Stimulated activated CD4-positive, alpha-beta T cell treated with anti-CD3 and anti-CD28 coated beads, Interleukin-15, amount 100 ng/mL, for 1 hour (primary cell): ENCODE results near the gene RNF214.
"Not testable (repeated sequence)": the region's sequence is repeated elsewhere in the genome, so short reads cannot be mapped to it uniquely, and the experiment has no call there.

Source experiments
- DNase-seq, 2 donors: peaks; one replicate each; pipeline ENCODE4 v3.0.0-alpha.2; 2020; ENCODE audit warnings: low read depth in 1 of 2, low spot score in 1 of 2

RNF214 gene

DNA sequence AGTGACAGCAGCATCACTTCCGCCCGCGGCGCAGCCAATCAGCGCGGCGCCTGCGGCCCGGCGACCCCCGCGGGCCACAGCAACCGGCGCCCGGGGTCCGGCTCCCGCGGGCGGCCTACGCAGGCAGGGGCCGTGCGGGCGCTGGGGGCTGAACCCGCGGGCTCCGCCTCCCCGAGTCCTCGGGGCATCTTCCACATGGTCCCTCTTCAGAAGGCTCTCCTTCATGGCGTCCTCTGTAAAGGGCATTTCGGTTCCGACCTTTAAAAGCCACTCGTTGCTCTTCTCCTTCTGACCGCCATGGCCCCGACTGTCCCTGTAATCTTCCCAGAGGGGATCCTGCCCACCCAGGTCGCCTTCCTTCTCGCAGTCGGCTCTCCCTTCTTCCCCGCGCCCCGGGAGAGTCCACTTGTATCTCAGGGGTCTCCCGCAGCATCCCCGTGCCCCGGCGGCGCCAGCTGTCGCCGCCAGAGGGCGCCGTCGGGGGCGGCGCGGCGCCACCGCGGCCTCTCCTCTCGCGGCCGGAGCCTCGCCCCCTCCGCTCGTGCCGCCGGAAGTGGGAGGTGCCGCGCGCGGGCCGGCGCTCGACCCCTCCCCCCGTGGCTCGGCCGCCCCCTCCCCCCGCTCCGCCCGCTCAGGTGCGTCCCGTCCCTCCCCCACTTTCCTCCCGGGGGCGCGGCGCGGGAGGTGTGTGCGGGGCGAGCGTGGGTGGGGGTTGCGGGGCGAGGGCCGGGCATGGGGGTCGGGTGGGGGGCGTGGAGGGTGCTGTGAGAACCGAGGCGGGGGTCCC is at the start of gene RNF214:
RNF214 (plus strand) TSS at position 580 of the 787 bp plus-strand sequence. CDS start 1,602 bp downstream, outside the sequence.
- DNase-seq = peak; percentile 68 to 73

DNA sequence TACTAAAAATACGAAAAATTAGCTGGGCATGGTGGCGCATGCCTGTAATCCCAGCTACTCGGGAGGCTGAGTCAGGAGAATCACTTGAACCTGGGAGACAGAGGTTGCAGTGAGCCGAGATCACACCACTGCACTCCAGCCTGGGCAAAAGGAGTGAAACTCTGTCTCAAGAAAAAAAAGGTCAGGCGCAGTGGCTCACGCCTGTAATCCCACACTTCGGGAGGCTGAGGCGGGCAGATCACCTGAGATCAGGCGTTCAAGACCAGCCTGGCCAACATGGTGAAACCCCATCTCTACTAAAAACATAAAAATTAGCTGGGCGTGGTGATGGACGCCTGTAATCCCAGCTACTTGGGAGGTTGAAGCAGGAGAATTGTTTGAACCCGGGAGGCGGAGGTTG is 49.3 kb upstream of the RNF214 start:
- not testable (repeated sequence) for DNase-seq

DNA sequence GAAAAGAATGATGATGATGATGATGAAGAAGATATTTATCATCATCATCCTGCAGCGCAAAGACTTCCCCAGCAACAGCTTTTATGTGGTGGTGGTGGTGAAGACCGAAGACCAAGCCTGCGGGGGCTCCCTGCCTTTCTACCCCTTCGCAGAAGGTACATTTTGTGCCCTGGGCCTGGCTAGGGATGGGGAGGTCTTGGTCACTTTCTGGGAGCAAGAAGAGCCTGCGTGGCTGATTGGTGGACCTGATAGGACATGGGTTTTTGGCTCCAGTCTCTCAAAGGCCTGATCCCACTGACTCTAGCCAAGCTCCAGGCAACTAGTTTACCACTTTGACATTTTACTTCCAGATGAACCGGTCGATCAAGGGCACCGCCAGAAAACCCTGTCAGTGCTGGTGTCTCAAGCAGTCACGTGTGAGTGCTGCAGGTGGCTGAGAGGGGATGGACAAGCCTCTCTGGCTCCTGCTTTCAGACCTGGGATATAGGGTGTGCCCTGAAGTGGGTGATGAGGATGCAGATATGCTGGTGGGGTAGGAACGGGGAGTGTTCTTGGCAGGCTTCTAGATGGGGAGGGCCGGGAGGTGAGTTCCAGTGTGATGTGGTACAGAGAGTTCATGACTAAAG is 48.6 kb upstream of the RNF214 start:
- DNase-seq = no peak

DNA sequence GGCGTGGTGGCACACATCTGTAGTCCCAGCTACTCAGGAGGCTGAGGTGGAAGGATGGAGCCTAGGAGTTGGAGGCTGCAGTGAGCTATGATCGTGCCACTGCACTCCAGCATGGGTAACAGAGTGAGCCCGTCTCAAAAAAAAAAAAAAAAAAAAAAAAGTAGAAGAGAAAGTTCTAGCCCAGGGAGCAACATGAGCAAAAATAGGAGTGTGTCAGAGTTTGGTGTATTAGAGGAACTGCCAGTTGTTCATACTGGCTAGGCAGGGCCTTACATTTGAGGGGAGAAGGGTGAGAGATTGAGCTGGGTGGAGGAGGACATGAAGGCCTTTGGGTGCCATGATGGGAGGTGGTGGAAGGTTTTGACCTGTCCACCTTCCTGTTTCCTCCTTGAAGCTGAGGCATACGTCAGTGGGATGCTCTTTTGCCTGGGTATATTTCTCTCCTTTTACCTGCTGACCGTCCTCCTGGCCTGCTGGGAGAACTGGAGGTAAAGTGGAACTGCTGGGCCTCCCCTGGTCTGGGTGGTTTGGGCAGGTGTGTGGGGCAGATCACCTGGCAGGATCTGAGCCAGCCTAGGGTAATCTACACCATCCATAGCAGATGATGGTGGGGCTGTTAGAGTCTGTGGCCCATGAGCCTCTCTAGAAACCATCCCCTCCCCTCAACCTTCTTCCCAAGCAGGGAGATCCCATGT is 46.6 kb upstream of the RNF214 start:
- DNase-seq = no peak

DNA sequence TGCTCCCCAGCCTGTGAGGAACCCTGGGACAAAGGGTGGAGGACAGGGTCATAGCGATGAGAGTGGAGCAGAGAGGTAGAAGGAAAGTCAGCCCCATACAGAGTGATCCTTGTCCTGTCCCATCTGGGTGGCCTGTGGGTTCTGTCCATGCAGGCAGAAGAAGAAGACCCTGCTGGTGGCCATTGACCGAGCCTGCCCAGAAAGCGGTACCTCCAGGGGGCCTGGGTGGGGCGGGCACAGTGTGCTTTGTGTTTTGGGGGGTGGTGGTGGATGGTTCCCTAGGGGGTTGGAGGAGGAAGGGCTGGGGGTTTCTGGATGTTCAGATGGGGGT is 46.1 kb upstream of the RNF214 start:
- DNase-seq = no peak

DNA sequence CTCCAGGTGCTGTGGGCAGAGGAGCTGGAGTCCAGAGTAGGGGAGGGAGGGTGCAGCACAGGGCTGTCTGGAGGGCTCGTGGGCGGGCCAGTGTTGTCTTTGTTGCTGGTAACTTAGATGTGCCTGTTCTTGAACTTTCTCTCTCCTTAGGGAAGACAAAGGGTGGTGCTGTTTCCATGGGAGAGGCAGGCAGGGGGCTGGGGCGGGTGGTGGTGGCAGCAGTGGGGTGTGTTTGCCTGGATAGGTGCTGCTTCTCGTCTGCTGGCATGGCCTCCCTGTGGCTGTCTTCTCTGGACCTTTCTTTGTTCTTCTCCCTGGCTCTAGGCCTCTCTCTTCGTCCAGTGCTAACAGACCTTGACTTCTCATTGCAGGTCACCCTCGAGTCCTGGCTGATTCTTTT is 45.5 kb upstream of the RNF214 start:
- no peak for DNase-seq

DNA sequence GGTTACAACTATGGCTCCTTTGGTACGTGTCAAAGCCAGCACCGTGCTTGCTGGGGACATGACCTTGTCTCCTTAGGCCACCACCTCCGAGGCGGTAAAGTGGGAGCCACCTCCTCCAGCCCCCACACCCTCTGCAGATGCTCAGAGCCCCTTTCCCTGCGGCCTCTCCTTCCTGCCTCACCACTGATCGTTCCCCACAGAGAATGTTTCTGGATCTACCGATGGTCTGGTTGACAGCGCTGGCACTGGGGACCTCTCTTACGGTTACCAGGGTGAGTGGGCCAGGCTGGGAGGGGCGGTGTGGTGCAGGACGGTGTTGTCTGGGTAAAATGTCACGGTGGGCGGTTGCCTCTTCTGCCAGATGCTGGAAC is 45.1 kb upstream of the RNF214 start:
- no peak for DNase-seq

DNA sequence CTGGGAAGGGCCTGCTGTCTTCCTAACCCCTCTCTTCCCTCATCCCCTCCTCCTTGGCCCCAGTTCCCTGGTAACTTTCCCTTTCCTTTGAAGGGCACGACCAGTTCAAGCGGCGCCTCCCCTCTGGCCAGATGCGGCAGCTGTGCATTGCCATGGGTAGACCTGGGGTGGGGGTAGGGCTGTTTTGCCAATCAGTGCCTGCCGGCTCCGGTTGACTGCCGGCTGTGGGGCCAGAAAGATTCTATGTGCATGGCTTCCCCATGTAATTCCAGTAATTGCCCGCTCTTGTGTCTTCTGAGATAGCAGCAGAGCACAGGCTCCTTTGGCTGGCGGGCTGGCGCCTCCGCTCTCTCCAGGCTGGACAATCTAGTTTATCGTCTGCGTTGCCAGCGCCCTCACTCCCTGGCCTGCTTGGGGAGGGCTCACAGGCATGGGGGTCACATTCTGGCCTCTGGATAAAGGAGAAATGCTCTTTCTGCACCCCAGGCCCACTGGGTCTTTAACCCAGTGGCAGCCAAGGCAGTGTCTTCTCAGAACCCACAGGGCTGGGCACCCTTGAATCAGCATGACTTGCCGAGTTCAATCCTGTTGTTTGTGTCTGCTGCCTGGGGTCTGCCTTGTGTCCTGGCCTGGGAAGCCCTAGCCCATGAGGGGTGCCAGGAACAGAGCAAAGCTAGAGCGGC is 44.5 kb upstream of the RNF214 start:
- no peak for DNase-seq

DNA sequence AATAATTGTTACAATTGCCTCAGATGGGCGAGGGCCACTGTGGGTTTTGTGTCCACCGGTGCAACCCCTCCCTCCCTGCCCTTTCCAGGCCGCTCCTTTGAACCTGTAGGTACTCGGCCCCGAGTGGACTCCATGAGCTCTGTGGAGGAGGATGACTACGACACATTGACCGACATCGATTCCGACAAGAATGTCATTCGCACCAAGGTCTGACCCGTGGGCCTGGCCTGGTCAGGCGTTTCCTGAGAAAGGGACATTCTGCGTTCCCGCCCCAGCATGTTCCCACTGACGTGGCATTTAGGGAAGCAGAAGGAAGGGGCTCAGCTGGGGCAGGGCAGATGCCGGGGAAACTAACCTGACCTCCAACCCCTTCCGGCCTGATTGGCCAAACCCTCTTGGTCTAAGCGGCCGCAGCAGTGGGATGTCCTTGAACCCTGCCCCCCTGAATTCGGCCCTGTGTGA is 43.8 kb upstream of the RNF214 start:
- DNase-seq = no peak

DNA sequence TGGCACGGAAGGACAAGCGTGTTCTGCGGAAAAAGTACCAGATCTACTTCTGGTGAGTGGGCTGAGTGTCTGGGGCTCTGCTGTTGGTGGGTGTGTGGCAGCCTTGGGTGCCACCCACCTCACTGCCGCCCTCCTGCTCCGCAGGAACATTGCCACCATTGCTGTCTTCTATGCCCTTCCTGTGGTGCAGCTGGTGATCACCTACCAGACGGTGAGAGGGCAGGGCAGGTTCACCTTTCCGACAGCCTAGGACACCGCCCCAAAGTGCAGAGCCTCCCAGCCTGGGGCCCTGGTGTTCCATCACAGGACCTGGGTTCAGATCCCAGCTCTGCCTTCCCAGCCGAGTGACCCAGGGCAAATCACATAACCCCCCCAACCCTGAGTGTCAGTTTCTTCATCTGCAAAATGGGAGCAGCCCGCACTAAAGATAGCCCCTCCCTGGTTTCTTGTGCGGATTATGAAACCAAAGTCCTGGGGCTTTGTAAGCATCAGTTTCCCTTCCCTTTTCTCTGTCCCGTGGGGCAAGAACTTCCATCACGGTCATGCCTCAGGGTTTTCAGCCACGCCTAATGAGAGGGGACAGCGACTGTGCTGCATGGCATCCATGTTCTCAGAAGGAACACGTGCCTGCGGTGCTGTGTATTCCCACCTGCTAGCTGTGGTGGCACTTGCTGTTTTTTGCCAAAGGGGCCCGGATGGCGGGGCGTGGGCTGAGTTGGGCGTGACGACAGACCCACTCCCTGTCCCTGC is 43.1 kb upstream of the RNF214 start:
- DNase-seq = no peak

DNA sequence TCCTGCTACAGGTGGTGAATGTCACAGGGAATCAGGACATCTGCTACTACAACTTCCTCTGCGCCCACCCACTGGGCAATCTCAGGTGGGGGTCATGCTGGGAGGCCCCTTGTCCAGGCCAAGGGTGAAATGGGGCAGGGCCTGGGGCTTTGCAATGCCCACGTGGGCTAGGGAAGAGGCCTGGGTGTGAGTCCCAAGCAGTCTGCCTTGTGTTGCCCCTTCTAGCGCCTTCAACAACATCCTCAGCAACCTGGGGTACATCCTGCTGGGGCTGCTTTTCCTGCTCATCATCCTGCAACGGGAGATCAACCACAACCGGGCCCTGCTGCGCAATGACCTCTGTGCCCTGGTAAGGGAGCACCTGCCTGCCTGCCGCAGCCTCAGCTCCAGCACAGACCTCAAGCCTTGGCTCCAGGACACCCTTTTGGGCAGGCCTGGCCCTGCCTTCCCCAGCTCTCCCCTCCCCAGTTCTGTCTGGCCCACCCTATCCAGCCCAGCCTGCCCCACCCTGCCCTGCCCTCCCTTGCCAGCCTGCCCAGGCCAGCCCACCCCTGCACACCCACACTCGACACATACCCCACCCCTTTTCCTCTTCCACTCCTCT is 42.4 kb upstream of the RNF214 start:
- no peak for DNase-seq

DNA sequence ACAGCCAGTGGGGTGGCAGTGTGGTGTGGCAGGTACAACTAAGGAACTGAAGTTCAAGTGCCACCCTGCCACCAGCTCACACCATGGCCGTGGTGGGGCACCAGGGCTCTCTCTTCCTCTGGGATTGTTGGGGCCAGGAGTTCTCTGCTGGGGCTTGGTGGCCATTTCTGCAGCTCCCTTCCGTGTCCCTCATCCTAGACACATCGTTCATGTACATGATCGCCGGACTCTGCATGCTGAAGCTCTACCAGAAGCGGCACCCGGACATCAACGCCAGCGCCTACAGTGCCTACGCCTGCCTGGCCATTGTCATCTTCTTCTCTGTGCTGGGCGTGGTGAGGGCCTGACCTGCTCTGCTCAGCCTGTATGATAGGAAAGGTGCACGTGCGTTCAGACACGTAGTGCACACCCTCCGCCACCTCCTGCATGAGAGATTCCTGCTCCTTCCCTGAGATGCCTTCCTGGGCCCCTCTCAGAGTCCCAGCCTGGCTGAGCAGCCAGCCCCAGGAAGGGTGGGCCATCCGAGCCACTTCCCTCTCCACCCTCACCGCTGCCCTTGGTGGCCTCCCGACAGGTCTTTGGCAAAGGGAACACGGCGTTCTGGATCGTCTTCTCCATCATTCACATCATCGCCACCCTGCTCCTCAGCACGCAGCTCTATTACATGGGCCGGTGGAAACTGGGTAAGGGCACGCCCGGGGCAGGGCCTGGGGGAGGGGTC is 40.6 kb upstream of the RNF214 start:
- DNase-seq = no peak

DNA sequence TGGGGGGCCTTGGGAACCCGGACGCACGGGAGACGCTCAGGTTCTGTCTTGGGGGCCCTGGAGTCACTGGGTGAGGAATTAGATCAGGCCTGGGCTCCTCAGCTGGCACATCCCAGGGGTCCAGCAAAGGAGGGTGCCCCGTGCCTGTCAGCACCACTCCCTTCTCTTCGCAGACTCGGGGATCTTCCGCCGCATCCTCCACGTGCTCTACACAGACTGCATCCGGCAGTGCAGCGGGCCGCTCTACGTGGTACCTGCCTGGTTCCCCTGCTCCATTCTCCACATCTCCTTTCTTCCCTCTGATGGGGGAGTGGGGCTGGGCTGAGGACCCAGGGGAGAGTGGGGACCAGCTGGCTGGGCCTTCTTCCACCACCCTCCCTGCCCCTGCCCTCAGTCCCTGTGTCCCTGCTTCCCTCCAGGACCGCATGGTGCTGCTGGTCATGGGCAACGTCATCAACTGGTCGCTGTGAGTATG is 40.0 kb upstream of the RNF214 start:
- DNase-seq = no peak

DNA sequence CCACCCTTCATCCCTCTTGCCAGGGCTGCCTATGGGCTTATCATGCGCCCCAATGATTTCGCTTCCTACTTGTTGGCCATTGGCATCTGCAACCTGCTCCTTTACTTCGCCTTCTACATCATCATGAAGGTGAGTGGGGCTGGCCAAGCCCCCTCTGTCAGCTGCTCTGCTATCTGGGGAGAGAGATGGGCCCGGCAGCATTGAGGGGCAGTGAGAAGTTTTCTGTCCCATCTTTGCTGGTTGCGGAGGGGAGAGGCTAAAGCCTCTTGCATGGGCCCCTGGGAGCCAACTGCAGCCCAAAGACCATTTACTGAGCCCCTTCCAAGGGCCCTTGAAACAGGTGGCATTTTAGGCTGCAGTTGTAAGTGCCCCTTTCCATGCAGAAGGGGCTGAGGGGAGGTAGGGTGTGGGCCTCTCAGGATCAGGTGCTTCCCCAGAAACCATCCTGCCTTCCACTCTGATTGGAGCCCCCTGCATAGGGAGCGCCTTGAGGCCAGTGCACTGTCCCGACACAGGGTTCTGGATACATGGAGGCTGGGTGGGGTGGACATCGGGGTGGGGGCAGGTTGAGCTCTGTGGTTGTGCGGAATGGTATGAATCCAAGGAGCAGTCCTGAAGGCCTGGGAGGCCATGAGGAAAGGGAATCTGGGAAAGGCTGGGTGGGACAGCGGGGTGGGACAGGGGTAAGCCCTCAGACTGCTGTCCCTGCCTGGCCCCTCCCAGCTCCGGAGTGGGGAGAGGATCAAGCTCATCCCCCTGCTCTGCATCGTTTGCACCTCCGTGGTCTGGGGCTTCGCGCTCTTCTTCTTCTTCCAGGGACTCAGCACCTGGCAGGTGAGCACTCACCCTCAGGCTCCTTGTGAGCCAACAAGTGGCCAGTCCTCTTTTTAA is 39.1 kb upstream of the RNF214 start:
- DNase-seq = no peak

DNA sequence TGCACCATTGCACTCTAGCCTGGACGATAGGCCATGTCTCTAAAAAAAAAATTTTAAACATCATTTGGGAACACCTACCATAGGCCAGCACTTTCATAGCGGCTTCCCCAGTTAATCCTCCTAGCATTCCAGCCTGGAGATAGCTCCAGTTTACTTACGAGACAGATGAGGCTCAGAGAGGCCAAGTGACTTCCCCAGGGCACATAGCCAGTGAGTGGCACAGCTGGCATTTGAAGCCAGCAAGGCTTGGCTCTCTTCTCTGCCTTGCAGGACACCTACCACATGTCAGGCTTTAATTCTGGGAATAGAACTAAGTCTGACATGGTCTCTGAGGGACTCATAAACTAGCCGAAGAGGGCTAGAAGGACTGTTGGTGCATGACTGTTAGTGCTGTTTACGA is 38.2 kb upstream of the RNF214 start:
- DNase-seq = no peak

DNA sequence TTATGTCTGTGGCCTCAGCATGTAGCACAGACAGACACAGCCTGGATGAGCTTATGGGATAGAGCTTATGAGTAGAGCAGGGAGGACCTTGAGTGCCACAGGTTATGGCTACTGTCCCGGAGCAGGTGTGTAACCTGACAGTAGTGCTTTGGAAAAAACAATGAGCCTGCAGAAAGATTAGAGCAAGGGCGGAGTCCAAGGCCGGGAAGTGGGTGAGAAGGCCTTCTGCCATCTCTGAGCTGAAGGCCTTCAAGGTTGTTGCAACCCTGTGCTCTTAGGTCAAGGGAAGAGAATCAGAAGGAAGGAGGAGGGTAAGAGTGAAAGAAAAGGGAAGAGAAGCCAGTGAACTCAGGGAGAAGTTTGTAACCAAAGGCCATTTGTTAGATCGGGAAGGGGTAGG is 37.2 kb upstream of the RNF214 start:
- no peak for DNase-seq

DNA sequence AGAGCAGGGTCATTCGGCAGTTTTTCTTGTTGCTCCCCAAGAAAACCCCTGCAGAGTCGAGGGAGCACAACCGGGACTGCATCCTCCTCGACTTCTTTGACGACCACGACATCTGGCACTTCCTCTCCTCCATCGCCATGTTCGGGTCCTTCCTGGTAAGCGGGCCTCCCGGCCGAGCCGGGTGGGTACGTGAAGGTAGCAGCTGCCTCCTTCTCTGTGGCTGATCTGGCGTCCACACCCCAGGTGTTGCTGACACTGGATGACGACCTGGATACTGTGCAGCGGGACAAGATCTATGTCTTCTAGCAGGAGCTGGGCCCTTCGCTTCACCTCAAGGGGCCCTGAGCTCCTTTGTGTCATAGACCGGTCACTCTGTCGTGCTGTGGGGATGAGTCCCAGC is 36.7 kb upstream of the RNF214 start:
- DNase-seq = no peak

DNA sequence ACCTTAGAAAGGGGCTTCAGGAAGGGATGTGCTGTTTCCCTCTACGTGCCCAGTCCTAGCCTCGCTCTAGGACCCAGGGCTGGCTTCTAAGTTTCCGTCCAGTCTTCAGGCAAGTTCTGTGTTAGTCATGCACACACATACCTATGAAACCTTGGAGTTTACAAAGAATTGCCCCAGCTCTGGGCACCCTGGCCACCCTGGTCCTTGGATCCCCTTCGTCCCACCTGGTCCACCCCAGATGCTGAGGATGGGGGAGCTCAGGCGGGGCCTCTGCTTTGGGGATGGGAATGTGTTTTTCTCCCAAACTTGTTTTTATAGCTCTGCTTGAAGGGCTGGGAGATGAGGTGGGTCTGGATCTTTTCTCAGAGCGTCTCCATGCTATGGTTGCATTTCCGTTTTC is 35.5 kb upstream of the RNF214 start:
- DNase-seq = no peak
